GM21528 (cell line): Measurements from ENCODE around the gene MCAT.

Experiments
- ATAC-seq: cut with Tn5 transposase; IDR thresholded peaks from one replicate; pipeline ENCODE4 v1.9.1; 2021; ENCODE audit warnings: mild to moderate bottlenecking, moderate library complexity; ENCODE audit not compliant: unreplicated experiment, low FRiP score

The MCAT gene

DNA sequence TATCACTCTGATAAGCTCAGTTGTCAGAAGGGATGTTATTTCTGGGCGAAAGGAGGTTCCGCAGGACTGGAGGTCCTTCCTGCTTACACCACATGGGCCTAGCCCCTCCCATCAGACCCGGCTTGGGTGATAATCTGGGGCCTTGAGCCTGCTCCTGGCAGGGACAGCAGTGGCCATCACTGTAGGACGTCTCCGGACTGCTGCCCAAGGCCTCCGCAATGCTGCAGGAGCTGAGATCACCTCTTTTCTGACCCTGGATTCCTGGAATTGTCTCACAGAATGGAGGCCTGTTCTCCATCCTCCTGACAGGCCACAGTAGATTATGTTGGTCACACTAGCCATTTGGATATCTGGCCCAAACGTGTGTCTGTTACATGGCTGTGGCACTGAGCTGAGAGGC lies 41.9 kb downstream of the MCAT start:
- ATAC-seq, result no peak

DNA sequence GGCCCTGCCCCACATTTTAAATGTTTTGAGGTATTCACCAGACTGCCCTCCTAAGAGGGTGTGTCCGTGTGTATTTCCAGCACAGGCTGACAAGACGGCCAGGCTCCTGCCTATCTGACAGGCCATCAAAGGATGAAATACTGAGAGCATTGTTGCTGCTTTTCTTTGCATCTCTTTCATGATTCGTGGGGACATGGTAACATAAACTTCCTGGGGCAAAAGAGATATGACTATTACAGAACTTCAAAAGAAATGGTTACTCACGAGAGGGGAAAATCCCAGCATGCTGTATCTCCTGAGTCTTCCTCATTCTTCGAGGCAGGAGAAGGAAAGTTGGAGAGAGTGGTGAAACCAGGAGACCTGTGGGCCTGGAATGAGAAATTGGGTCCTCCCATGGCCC lies 43.0 kb downstream of the MCAT start:
- ATAC-seq, result no peak

DNA sequence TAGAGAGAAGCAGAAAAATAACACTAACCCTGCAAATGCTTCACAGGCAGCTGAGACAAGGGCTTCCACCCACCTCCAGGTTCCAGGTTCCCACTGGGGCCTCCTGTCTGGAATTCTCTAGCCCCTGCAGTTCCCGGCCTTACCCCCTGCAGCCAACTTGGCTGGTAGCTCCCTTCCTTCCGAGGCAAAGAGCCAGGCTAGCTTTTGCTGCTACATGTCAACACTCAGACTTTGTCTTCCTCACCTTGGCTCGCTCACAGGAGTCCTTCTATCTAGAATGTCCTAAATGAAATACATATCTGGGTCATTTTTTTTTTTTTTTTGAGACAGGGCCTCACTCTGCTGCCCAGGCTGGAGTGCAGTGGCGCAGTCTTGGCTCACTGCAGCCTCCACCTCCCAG lies 44.1 kb downstream of the MCAT start:
- no peak for ATAC-seq

DNA sequence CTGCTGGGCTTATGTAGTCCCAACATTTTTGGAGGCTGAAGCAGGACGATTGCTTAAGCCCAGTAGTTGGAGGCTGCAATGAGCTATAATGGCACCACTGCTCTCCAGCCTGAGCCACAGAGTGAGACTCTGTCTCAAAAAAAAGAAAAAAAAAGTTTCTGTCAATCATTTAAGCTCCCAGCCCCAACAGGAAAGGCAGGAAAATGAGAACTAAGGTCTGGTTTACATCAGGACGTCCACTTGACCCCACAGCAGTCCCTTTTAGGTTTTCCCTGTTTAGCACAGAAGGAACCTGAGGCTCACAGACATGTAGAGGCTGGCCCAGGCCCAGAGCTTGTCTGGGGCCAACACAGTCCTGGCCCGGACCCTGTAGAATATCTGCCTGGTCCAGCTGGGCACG lies 44.8 kb downstream of the MCAT start:
- ATAC-seq, result no peak

DNA sequence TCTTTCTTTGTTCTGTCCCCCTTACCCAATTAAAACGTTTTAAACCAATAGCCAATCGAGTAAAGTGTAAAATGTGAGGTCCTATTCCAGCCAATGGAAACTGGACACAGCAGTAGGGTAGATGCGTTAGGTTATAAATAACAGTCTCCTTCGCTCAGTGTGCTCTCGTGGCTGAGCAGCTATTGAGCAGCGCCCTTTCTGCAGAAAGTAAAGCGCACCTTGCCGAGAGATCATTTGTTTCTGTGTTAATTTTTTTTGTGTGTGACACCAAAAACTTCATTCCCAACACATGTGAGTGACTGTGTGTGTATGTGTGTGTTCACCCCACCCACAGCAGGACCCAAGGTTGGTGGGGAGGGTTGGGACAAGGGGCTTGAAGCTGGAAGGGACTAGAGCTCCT lies 46.8 kb downstream of the MCAT start:
- ATAC-seq, result no peak

DNA sequence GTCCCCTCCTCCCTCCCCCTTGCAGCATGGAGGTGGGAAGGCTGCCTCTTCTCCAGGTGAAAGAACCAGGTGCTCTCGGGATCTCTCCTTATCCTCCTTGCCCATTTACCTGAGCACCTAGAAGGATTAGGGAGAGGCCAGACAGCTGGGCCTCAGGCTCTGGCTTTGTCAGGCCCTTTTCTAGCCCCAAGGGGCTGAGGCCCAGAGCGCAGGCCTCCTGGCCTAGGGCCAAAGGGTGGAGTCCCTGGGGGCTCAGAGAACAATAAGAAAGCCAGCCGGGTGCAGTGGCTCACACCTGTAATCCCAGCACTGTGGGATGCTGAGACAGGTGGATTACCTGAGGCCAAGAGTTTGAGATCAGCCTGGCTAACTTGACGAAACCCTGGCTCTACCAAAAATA lies 48.6 kb downstream of the MCAT start:
- no peak for ATAC-seq

DNA sequence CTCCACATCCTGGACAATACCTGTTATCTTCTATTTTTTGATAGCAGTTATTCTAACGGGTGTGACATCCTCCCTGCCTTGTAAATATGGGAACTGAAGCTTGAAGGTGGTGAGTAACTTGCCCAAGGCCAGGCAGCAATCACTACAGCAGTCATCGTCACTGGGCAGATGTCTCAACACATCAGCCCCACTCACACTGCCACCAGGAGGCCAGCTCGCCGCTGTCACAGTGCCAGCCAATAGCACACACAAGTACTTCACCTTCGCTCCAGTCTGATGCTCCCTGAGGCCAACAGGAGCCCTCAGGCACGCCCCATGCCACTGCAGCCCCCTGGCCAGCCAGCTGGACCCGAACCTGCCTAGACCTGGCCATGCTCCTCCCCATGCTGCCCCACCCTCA lies 49.1 kb downstream of the MCAT start:
- ATAC-seq, result no peak

DNA sequence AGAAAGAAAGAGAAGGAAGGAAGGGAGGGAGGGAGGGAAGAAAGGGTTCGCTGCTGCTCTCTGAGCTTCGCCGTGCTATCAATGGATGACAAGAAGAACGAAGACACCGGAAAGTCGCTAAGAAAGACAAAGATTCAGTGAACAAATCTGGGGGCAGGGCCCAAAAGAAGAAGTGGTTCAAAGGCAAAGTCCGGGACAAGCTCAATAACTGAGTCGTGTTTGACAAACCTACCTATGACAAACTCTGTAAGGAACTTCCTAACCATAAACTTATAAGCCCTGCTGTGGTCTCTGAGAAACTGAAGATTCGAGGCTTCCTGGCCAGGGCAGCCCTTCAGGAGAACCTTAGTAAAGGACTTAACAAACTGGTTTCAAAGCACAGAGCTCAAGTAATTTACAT lies 51.1 kb downstream of the MCAT start:
- no peak for ATAC-seq

DNA sequence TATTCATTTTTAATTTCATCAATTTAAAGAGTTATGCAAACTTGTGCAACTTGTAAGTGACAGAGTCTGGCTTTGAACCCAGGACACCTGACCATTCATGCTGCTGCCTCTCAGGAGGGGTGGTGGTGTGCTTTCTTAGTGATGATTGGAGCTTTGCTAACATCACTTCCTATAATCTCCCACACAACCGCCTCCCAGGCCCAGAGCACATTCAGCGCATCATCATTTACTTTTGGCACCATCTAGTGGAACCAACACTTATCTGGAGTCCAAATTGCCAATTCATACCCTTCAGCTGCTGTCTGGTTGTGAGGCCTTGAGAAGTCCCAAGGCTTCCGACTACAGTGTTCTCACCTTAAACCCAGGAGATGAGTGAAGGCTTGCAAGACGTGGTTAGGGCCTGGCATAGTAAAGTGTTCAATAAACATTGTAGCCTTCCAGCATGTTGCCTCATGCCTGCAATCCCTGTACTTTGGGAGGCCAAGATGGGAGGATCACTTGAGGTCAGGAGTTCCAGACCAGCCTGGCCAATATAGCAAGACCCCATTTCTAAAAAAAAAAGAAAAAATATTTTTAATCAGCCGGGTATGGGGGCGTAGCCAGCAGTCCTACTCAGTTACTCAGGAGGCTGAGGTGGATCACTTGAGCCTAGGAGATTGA lies 52.9 kb downstream of the MCAT start:
- no peak for ATAC-seq

DNA sequence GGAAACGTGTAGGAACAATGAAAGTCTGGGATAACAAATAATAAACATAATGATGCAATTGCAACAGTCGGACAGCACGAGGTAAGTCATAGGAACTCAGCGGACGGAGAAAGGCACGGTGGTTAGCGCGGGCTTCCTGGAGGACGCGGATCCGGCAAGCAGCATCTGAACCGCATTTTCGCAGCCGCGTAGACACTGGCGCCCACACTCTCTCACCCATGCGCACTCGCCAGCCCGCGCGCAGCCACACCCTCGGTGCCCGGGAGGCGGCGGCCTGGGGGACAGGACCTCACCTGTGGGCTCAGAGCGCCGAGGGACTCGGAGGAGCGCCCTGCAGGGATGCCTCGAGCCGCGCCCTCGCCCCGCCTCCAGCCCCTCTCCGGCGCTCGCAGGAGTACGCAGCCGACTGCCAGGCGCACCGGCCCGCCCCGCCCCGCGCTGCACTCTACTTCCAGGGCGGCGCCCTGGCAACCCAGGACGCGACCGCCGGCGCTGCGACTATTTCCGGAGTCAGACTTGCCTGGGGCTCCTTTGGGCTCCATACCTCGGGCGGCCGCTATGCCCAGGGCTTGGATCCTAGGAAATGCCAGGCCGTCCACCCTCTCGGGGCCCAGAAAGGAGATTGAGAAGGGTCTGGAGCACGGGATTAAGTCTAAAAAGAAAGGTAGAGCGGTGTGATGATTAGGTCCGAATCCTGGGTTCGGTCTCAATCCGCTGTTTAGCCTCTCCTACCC lies 54.0 kb downstream of the MCAT start, which contains the start of gene TTLL1:
TTLL1 (minus strand) TSS at position 408 of the 734 bp plus-strand sequence. CDS start 13,805 bp downstream, outside the sequence.
- ATAC-seq, result peak; percentile 62

DNA sequence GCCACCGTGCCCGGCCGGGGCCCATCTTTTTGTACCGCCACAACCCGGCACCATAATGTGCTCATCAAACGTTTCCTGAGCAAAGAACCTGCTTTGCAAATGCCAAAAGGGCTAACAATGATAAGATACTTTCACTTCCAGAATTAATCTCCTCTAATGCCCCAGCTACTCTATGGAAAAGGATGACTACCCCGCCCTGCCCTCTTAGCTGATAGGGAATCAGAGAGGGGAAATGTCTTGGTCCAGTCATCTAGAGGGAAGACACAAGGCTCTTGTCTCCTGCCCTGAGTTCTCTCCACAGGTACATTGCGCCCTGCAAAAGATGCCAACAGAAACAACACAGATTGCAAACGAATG lies 54.6 kb downstream of the MCAT start:
- no peak for ATAC-seq

DNA sequence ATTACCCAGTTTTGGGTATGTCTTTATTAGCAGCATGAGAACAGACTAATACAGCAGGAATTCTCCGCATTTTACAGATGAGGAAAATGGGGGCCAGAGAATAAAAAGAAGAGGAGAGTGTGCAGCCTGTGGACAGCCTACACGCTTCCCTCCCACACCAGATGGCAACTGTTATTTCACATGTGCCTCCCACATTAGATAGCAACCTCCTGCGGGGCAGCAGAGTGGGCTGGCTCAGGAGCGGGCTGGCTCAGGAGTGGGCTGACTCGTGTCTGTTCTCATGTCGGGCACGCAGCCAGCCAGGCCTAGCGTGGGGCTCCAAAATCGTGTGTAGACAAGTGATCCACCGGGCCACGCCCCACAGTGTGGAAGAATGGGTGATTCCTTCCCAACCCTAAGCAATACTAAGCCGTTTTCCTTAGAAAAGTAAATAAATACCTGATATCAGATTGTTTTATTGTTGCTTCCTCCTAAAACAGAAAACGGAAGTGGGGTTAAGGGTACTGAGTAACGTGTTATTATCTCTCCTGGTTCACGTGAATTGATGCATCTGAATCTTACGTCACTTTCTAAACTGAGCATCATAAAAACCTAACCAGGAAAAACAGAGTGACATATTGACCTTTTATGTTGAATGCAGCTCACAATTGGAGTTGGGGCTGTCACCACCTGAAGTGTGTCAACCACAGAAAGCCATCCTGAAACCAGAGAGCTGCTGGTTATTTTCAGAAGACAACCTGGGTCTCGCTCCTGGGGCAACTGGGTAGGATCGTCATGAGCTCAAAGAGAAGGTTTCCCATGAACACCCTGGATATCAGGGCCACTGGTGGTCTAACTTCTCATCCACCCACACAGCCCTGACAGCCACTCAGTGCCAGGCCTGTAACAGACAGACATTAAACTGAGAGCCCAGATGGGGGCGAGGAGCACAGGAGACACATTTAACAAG lies 57.3 kb downstream of the MCAT start:
- ATAC-seq, result no peak
